HG03159 (cell line): ENCODE results near the gene RND1.
"Not testable (repeated sequence)": the region's sequence is repeated elsewhere in the genome, so short reads cannot be mapped to it uniquely, and the experiment has no call there.

Experiments used
- ATAC-seq: cut with Tn5 transposase; IDR thresholded peaks from one replicate; pipeline ENCODE4 v1.9.1; 2021; ENCODE audit warnings: mild to moderate bottlenecking, moderate library complexity; ENCODE audit not compliant: unreplicated experiment

The RND1 gene

GRCh38 chr12:48865281-48866051 is at the start of gene RND1:
RND1 (minus strand) TSS chr12:48865870; CDS start chr12:48865767, 103 bp downstream.
- peak; percentile 92 for ATAC-seq

GRCh38 chr12:48910196-48910595 is 44.5 kb upstream of the RND1 start:
- ATAC-seq: no peak

GRCh38 chr12:48909698-48910097 is 44.0 kb upstream of the RND1 start:
- not testable (repeated sequence) for ATAC-seq

DNA sequence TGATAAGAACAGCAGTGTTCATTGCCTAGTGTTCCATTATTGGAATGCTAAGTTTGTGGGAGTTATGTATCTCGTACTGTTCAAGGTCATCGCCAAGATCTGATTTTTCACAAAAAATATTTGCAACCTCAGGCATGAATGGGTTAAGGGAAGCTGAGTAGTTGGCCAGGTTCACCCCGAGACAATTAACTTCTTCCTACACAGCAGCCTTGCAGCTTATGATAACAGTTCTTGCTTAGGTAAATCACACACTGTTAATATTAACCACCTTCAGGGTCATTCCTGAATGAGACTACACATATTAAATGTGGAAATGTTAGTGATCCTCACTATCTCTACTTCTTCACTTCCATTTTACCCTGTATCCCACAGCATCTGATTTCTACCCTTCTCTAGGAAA is 41.6 kb upstream of the RND1 start:
- ATAC-seq: no peak

- peak; percentile 61 for ATAC-seq
Observed at GRCh38 chr12:48903982-48904411, 38.3 kb upstream of the RND1 start.

- peak; percentile 13 for ATAC-seq
Observed at GRCh38 chr12:48903363-48903981, 37.8 kb upstream of the RND1 start.

- no peak for ATAC-seq
Observed at GRCh38 chr12:48901278-48901677, 35.6 kb upstream of the RND1 start.

- ATAC-seq: no peak
Observed at GRCh38 chr12:48899651-48900050, 34.0 kb upstream of the RND1 start.

- no peak for ATAC-seq
Observed at GRCh38 chr12:48894271-48894670, 28.6 kb upstream of the RND1 start.

GRCh38 chr12:48890657-48891418 is 25.2 kb upstream of the RND1 start:
- peak; percentile 73 for ATAC-seq

DNA sequence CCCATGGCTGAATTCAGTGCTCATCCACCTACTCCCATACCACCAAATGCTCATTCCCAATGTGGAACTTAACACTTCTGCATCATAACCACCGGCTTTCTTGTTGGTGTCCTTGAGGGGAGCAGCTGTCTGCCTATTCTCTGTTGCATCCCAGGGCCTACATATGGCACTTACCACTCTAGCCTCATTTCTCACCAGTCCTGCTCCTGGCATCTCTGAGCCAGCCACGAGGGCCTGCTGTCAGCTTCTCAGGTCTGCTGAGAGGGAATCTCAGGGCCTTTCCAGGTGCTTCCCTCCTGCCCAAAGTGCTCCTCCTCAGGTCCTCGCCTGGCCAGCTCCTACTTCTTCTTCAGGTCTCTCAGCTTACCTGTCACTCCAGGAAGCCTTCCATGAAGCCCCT is 24.0 kb upstream of the RND1 start:
- ATAC-seq: no peak

DNA sequence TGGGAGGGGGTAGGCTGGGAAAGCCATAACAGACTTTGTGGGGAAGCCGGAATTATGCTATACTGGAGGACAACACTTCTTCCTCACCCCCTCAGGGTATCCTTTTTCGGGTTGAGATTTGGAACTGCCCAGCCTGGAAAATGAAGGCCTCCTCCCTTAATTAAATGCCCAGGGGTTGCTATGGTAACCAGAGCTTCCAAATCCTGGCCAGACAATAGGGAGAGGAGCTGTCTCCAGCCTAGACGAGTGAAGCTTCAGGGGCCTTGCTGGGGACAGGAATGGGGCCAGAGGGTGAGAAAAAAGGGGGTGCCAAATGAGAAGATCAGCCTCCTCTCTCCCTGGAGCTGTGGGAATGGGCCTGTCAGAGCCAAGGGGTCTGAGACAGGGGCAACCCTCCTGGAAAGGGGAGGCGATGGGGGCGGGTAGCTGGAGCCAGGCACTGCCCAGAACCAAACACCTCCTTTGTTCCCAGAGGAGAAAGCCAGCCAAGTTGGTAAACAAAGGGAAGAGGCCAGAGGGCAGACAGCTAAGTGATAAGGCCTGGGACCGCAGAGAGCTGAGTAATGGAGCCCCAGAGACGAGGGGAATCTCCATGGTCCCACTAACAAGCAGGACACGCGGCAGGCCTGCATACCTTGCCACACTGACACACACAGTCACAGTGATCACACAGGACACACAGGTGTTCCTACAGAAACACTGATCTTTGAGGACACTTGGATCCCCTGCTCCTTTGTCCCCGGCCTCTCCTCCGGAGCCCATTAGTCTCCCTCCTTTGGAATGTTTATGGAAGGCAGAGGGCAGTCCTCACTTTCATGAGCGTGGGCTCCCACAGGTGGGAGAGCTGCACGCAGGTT is 17.9 kb upstream of the RND1 start:
- ATAC-seq: no peak

- no peak for ATAC-seq
Observed at GRCh38 chr12:48882972-48883304, 17.3 kb upstream of the RND1 start.

DNA sequence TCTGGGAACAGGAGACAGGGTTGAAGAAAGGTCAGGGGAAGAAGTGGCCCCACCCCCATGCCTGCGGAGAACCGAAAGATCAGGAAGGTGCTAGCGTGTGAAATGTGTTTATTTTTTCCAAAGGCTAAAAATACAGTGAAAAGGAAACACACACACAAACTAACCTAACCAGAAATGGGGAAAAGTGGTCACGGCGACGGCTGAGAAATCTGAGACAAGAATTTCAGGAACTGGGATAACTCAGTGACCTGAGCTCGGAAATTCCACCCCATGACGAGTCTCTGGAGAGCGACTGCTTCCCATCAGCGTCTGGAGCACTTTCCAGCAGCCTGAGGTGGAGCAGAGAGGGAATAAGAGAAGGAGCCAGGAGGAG is 16.6 kb upstream of the RND1 start:
- ATAC-seq: no peak

DNA sequence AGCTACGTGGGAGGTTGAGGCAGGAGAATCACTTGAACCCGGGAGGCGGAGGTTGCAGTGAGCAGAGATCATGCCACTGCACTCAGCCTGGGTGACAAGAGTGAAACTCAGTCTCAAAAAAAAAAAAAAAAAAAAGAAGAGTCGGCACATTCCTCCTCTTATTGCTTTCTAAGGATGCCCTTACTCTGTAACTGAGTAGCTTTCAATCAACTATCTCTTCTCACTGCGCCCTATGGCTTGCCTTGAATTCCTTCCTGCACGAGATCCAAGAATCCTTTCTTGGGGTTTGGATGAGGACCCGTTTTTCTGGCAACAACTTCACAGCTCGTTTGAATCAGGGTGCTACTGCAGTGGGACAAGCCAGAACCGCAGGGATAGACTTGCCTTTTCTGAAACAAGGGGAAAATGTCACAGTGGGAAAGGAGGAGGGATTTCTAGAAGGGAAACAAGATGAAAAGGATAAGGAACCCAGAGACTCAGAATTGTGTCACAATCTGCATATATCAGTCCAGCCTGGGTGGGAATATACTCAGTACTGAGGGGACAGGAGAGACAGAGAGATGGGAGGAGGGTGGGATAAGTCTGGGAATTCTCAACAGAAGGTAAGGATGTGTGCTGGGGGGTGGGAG is 16.1 kb upstream of the RND1 start:
- no peak for ATAC-seq

DNA sequence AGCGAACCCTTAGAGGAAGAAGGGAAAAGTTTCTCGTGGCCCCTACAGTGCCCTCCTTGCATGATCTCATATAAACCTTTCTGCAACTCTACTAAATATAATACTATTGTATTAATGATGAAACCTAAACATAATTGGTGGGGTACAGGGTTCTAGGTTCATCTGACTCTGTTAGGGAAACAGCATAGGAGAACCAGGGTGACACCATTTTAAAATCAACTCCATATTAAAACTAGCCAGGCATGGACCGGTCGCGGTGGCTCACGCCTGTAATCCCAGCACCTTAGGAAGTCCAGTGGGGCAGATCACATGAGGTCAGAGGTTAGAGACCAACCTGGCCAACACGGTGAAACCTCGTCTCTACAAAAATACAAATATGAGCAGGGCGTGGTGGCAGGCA is 15.0 kb upstream of the RND1 start:
- ATAC-seq: no peak

DNA sequence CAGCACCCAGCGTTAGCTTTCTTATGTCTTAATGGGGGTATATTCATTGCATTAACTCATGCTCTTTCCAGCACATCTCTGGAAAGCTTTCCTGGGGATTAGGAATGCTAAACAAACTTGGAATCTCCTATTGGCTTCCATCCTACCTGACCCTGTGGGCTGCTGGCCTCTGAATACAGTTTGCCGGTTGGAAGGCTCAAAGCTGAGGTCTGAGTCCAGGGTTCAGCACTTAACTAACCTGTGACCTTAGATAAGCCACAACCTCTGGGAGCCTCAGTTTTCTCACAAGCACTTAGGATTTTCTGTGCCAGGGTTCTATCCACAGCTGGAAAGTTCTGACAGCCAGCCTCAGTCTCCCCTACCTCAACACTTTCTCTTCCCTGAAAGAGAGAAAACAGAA is 12.9 kb upstream of the RND1 start:
- no peak for ATAC-seq

GRCh38 chr12:48875944-48876515 is 10.4 kb upstream of the RND1 start:
- no peak for ATAC-seq

DNA sequence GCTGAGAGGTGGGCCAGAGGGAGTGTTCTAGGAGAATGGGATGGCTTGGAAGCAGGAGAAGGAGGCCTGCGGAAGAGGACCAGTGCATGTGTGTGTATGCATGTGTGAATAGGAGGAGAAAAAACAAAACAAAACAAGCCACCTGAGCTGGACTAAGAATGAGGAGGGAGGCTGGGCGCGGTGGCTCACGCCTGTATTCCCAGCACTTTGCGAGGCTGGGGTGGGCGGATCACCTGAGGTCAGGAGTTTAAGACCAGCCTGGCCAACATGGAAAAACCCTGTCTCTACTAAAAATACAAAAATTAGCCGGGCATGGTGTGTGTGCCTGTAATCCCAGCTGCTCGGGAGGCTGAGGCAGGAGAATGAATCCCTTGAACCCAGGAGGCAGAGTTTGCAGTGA is 7.9 kb upstream of the RND1 start:
- not testable (repeated sequence) for ATAC-seq

GRCh38 chr12:48873096-48873495 is 7.4 kb upstream of the RND1 start:
- no peak for ATAC-seq
